Stimulated activated CD4-positive, alpha-beta T cell treated with anti-CD3 and anti-CD28 coated beads, Interleukin-15, amount 100 ng/mL, for 1 hour (primary cell): ENCODE data around the gene DPY30.

Experiments used
- DNase-seq, 2 donors: peaks; one replicate each; pipeline ENCODE4 v3.0.0-alpha.2; 2020; ENCODE audit warnings: low read depth in 1 of 2, low spot score in 1 of 2

The DPY30 gene

GRCh38 chr2:32010280-32010669 lies 29.3 kb downstream of the DPY30 start:
- DNase-seq: peak; percentile 35 to 50

DNA sequence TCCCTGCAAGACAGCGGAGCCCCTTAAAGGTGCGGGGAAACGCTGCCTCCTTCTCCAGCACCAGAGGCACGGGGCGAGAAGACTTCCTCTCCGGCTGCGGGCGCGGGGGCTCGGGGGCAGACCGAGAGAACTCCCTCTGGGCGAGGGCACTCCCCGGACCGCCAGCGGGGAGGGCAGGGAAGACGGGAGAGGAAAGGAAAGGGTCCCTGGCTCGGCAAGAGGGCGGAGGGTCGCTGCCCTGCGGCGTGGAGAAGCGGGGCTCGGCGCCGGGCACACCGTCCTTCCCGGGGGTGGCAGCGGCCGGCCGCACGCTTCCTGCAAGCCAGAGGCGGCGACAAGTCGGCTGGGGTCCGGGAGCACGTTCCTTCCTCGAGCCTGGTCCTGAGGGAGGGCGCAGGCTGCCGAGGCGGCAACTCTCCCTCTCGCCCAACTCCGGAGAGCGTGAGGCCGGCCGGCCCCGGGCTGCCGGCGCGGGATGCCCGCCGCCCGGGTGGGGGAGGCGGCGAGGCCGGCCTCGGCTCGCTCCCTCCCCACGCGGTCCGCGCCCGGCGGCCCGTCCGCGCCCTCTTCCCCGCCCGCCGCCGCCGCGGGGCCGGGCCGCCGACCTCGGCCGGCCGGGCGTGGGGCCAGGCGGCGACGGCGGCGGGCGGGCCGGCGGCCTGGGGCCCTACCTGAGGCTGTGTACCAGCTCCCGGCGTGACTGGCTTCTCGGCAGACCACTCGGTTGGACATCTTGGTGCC lies 29.9 kb downstream of the DPY30 start:
- DNase-seq: peak in 1 of 2 donors; percentile 15

DNA sequence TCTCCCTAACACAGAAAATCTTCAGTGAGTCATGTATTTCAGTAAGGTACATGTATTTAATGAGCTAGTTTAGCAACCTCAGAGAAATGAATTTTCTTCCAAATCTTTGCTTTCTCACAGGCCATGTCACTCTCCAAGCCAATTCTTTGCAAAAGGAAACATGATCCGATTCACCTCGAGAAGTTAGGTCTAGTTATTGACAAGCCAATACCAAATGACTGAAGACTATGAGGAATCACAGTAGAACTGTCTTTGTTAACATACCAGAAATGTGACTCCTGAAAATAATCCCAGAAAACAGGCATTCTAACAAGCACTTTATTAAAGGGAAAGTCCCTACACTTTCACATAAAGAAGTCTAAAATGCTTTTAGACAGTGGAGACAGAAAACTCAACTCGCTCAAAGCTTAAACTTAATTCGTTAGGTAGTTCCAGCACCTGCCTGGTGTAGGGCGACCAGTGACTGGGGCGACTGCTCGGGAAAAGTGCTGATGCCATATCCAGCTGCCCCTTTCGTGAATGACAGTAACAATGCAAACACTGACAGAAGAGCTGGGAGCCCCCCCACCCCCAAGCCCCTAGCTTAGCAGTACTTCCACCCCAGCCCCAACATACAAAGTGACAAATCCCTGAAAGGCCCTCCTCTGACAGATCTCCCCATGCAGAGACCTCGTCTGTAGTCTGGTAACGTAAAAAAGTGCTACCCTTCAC lies 30.6 kb downstream of the DPY30 start:
- no peak for DNase-seq

DNA sequence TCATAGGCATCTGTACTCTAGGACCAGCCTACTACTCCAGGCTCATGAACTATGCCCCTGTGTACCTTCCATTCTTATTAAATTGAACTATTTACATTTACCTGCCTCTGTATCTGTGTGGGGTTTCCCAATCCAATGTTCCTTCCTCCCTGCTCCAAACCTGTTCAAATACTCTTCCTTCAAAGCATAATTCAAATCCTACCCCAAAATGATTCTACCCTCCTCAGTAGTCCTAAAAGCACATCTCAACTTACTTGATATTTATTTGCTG lies 32.5 kb downstream of the DPY30 start:
- no peak for DNase-seq

DNA sequence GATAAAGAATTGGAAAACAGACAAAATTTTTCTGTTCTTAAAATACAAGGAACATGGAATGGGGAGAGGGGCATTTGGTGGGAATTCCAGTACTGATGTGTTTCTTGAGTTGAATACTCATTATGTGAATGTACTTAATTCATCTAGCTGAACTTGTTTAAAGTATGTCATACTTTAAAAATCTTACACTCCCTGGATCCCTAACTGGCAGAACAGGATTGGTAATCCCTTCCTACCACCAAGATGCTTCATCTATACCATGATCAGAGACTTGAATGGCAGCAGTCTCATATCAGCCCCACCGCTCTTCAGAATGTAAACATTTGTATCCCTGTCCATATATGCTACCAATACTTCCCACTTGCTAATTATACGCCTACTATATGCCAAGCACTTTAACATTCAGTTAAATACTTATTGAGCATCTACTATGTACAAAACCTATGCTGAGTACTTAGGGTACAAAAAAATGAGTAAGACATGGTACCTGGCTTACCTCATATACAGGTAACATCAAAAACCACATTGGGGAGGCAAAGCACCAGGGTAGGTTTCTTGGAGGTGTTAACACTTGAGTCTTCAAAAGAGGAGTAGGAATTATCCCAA lies 34.1 kb downstream of the DPY30 start:
- DNase-seq: no peak

- DNase-seq: no peak
Observed at GRCh38 chr2:32003791-32004190, 35.8 kb downstream of the DPY30 start.

DNA sequence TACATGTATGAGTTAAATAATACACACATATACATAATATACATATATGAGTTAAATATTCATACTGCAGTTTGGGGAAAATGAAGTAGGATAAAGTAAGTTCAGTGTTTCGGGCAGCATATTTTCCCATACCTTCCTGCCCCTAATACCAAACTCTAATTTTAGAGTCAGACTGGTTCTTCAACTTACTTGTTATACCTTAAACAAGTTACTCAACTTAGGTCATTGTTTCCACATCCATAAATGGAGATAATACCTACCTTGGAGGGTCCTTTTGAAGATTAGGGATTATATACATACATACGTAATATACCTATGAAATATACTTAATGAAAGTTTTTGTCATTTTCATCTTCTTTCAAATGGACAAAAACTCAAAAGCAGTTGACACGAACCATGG lies 37.2 kb downstream of the DPY30 start:
- DNase-seq: no peak

DNA sequence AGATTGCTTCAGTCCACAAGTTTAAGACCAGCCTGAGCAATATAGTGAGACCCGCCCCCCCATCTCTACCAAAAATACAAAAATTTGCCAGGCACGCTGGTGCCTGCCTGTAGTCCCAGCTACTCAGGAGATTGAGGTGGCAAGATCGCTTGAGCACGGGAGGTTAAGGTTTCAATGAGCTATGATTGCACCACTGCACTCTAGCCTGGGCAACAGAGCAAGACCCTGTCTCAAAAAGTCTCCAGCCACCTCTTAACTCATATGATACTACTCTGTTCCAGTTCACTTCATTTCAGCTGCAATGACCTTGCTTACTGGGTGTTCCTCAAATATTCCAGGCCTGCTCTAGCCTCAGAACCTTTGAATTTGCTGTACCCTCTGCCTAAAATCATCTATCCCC lies 40.2 kb downstream of the DPY30 start:
- no peak for DNase-seq

GRCh38 chr2:31998731-31999383 lies 40.7 kb downstream of the DPY30 start:
- no peak for DNase-seq

- DNase-seq: no peak
Observed at GRCh38 chr2:31997653-31998052, 42.0 kb downstream of the DPY30 start.

GRCh38 chr2:31996571-31997150 lies 42.9 kb downstream of the DPY30 start:
- DNase-seq: no peak

DNA sequence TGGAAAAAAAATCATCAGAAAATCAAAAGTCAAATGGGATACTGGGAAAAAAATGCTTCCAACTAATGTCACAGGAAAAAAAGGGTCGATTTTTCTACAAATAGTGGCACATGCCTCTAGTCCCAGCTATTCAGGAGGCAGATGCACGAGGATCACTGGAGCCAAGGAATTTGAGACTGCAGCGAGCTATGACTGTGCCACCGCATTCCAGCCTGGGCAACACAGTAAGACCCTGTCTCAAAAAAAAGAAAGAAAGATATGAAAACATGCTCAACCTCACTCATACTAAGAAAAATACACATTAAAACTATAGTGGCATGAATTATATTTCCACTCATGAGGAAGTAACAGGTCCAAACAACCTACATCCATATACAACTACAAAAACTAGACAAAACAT lies 46.7 kb downstream of the DPY30 start:
- DNase-seq: no peak

DNA sequence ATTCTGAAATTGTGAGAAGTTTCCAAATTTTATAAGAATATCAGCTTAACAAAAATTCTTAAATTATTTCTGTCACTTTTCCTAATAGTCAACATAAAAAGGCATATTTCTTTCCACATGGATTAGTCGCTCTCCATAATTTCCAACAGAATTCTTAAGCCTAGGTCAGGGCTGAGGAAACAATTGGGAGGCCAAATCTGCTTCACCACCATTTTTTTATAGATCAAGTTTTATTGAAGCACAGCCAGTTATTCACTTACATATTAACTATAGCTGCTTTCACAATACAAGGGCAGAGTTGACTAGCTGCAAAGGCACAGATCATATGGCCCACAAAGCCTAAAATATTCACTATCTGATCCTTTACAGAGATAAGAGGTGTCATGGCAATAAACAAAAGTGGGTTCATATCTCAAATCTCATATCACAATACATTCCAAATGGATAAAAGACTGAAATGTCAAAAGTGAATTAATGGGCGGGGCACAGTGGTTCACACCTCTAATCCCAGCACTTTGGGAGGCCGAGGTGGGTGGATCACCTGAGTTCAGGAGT lies 47.5 kb downstream of the DPY30 start:
- DNase-seq: no peak

GRCh38 chr2:31989946-31990345 lies 49.7 kb downstream of the DPY30 start:
- DNase-seq: no peak

GRCh38 chr2:31987454-31988220 lies 52.0 kb downstream of the DPY30 start:
- no peak for DNase-seq

- no peak for DNase-seq
Observed at GRCh38 chr2:31986906-31987305, 52.7 kb downstream of the DPY30 start.

- DNase-seq: no peak
Observed at GRCh38 chr2:31983762-31984467, 55.7 kb downstream of the DPY30 start.

DNA sequence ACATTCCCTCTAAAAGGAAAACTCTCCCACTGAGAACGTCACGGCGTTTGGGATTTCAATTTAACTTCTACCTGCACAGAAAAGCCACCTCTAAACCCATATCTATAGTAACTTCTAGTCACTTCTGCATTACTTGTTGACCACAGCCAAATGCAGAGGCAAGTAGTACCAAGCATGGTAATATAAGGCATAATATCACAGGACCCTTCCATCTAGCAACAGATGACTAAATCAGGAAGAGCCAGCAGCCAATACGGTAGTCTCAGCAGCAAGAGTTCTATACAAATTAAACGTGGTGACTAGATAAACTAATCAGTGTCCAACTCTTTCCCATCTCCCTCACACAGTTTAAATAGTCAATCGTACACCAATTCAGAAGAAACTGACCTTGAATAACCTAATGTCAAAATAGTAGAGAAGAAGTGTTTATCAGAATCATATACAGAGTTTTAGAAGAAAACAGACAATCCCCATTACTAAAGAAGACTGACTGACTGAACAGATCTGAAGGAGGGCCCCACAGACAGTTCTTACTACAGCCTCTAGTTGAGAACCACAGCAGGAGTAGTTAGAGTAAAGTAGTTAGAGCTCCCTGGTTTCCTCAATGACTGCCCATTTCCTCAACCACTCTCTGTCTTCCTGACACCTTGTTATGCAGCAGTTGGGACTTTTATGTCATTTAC lies 58.8 kb downstream of the DPY30 start:
- no peak for DNase-seq

DNA sequence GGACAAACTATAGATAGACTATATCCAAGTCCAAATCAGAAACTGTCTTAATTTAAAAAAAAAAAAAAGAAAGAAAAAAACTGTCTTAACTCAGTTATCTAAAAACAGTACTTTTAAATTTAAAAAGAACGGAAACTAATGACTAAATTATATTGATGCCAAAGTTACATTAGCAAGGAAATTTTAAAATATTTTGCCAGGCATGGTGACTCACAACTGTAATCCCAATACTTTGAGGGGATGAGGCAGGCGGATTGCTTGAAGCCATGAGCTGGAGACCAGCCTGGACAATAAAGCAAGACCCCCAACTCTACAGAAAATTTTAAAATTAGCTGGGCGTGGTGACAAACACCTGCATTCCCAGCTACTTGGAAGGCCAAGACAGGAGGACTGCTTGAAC lies 59.6 kb downstream of the DPY30 start:
- DNase-seq: no peak

DNA sequence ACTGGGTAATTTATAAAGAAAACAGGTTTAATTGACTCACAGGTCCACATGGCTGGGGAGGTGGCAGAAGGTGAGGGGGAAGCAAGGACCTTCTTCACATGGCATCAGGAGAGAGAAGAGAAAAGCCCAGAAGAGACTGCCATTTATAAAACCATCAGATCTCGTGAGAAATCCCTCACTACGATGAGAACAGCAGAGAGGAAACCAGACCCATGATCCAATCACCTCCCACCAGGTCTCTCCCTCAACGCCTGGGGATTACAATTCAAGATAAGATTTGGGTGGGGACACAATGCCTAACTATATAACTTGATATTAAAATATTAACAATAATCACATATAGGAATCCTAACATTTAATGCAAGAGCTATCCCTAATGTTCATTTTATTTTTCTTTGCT lies 60.6 kb downstream of the DPY30 start:
- no peak for DNase-seq
